PC-3 (cell line): ENCODE measurements around the gene HSPB8.

Experiments
- EZH2 ChIP-seq: fragments of 300-600 bp; sonication (generic); IDR thresholded peaks from one replicate; pipeline ENCODE4 v1.6.1; 2017; ENCODE audit warnings: antibody characterized with exemption, mild to moderate bottlenecking, low read length; ENCODE audit not compliant: unreplicated experiment
- EZH2phosphoT487 ChIP-seq: fragments of 300-600 bp; sonication (generic); IDR thresholded peaks from 2 replicates; pipeline ENCODE4 v1.6.1; 2018; ENCODE audit warnings: mild to moderate bottlenecking, antibody characterized with exemption, low read length, borderline replicate concordance
- TF ChIP-seq, protein P1 (sequence below): fragments of 300-600 bp; sonication (generic); conservative IDR thresholded peaks from 2 replicates; pipeline ENCODE4 v1.5.1; 2017; ENCODE audit warnings: antibody characterized with exemption, low read depth, mild to moderate bottlenecking, low read length

DNA sequence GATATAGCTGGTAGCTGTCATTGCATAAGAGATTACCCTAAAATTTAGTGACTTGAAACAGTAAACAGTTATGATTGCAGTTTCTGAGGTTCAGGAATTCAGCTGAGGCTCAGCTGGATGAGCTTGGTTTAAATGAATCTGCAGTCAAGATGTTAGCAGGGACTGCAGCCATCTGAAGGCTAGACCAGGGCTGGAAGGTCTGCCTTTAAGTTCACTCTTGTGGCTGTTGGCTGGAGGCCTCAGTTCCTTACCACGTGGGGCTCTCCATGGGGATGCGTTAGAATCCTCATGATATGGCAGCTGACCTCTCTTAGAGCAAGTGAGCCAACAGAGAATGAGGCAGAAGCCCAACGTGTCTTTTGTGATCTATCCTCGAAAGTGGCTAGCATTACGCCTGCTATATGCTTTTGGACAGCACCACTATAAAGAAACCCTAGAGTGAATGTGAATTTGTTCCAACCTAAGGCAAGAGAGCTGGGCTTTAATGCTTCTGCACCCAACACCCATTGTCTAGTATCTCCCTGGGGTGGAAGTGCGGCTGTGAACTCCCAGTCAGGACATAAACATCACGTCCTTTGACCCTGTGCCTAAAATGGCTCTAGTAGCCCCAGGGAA, 26.0 kb downstream of the HSPB8 start:
- TF ChIP-seq, protein P1, sequence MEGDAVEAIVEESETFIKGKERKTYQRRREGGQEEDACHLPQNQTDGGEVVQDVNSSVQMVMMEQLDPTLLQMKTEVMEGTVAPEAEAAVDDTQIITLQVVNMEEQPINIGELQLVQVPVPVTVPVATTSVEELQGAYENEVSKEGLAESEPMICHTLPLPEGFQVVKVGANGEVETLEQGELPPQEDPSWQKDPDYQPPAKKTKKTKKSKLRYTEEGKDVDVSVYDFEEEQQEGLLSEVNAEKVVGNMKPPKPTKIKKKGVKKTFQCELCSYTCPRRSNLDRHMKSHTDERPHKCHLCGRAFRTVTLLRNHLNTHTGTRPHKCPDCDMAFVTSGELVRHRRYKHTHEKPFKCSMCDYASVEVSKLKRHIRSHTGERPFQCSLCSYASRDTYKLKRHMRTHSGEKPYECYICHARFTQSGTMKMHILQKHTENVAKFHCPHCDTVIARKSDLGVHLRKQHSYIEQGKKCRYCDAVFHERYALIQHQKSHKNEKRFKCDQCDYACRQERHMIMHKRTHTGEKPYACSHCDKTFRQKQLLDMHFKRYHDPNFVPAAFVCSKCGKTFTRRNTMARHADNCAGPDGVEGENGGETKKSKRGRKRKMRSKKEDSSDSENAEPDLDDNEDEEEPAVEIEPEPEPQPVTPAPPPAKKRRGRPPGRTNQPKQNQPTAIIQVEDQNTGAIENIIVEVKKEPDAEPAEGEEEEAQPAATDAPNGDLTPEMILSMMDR, result no peak
- no peak for TF ChIP-seq EZH2
- no peak for TF ChIP-seq EZH2phosphoT487
